ENCODE results near the gene CNTN6.

Gene CNTN6

DNA sequence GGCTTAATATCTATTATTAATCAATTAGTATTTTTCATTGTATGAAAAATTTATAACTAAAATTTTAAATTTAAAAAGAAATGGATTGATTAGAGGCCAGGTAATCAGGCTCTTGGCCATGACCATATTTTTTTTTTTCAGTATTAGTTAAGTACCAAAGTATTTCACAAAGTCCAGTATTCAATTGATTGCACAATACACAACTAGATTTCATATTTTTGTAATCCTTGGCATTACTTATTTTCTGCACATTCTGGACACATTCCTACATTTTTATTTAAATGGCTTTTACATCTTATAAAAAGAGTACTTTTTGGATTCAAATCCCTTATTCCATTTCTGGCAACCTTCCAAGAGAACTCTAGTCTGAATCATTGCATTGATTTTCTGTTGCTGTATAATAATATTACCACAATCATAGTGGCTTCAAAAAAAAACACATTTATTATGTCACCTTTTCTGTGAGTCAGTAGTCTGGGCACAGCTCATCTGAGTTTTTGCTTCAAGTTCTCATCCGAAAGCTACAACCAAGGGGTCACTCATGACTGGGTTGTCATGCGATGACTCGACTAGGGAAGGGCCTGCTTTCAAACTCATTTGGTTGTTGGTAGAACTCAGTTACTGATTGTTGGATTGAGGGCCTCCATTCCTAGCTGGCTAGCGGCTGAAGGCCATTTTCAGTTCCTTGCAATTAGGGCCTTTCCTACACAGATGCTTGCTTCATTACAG is 90.7 kb downstream of the CNTN6 start:
- no peak for DNase-seq

DNA sequence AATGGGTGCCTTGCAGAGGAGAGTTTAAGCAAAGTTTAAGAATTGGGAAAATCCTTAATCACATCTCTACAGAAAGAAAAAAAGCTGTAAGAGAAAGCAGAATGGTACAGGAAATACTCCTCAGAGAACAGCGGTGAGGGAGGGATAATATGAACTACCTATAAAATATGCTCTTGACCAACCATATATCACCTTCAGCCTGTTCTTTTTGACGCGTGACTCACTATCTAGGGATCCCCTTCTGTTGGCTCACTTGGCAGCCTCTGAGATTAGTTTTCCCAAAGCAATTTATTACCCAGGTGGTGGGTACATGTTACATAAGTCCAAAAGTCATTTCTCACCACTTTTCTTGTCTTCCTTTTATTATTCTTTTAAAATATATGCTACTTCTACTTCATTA is 97.7 kb downstream of the CNTN6 start:
- no peak for DNase-seq

DNA sequence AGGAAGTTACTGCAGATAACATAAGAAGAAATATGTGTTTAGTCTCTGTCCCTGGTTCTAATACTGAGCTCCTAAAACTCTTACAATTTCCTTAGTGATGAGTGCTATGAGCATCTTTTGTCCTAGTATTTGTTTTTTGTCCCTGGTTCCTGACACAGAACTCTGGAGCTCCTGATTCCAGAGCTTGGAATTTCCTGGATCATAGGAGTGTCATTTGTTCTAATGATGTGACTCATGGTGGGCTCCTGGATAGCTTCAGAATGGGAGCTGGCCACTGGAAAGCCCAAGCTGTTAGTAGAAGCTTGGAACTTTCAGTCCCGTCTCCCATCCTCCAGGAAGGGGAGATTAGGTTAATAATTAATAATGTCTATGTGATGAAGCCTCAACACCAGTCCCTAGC is 98.2 kb downstream of the CNTN6 start:
- no peak for DNase-seq

DNA sequence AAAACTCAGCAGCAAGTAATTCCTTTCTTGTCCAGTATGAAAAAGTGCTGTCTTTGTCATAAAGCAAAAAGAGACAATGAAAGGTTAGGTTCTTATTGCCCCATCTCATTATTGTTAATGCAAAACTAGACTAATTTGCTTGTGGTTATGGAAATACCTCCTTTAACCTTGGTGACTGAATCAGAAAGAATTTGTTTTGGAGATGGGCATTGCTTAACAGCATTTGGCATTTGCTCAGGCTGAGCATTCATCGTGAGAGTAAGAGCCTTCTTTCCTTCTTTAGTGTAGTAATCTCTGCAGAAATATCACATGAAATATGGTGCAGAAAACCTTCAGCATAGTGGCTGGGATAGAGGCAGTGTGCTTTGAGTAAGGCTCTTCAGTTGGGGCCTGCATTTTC is 103.1 kb downstream of the CNTN6 start:
- DNase-seq = no peak

DNA sequence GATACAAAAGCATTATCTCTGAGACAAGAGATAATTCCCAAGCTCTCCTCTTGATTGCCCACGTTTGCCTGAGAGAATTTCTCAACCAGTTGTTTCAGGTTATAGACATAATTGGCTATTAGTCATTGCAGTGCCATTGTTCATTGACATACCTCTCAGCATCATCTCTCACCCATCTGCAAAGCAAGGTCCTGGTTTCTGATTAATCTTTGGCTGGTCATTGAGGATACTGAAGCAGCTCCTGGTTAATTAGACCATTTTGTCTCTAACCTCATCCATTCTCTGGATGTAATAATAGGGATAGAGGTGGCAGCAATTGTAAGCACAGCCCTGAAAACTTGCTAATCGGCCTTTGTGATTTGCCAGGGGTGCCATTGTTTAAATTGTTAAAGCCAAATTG is 104.2 kb downstream of the CNTN6 start:
- no peak for DNase-seq

DNA sequence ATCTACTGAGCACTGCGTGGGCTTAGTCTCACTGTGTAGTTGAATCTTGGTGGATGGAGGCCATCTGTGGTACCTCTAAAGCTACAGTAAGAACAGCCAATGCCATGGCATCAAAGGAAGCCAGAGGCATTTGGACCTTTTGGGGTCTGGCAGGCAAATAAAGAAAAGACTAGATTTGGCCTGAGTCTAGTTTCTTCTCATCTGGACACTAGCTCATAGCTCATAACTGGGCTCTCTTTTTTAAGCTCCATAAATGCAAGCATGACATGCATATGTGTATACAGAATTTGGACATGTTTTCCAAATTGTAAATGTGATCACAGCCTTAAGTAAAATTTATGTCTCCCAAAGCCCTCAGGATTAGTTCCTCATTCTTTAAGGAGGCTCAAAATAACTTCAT is 107.5 kb downstream of the CNTN6 start:
- no peak for DNase-seq

DNA sequence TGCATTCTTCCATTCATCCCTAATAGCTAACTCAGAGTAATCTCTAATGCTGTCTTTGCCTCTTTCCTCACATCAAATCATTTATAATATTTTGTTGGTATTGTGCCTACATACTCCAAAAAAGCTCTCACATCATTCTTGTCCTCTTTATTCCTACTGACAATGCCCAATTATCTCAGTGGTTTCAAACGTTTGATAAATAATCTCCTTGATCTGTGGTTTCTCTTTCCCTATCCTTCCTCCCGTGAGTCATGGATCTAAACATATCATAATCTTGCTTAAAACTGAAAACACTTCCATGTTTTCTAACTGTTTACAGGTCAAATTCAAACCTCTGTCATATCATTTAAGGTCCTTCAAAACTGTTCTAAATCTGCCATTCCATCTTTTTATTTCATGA is 115.1 kb downstream of the CNTN6 start:
- no peak for DNase-seq

DNA sequence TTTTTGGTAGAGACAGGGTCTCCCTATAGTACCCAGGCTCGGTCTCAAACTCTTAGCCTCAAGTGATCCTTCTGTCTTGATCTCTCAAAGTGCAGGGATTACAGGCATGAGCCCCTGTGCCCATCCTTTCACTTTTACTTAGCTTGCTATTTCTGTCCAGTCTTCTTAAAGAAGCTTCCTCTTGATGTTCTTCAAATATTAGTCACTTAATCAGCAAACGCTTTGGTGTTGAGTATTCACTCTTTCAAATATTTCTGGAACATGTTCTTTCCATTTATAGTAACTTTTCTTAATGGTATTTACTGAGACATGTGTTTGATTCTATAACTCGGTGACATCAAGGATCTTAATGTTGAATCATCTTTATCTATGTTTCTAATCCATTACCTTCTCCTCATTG is 122.1 kb downstream of the CNTN6 start:
- no peak for DNase-seq

DNA sequence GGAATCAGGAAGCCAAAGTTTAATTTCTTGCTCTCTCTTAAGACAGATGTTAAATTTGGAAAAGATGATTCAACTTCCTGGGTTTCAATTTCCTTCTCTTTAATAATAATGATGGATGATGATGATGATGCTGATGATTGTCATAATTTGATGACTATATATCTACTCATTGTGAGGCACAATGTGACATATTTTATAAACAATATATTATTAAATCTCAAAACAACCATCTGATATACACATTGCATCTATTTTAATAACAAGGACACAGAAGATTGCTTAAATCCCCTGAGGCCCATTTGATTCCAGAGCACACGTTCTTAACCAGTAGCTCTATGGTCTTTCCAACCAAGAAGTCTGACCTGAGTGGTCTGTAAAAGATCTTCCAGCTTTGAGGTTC is 124.0 kb downstream of the CNTN6 start:
- no peak for DNase-seq

DNA sequence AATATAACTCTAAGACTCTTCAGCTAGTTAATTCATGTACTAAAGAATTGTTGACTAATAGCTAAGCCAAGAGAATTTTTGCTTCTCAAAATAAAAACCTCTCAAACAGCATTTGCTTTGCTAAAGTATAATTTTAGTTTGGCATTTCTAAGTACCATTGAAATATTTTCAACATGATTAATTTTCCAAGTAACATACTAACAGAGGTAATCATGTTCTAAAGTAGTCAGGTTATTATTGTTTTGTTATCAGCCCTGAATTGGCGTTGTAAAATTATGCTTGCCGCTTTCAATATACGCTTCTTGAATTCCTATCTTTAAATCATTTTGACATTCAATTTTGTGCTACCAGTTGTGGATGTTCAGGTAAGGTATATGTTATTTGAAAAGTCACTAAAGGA is 134.3 kb downstream of the CNTN6 start:
- DNase-seq = no peak

DNA sequence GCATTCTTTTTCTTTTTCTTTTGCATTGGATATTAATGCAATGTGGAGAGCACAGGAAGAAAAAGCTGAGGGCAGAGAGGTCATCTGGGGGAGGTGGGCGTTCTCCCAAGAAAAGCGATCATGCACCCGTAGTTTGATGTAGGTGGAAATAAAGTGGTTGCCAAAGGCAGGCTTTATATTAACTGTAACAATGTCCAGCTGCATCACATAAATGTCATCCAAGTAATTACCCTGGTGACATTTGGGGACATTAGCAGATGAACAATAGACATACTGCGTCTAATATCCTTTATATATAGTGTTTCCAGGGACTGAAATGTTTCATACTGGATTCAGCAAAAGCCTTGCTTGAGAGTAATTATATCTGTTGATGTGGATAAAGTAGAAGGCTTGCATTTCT is 135.5 kb downstream of the CNTN6 start:
- DNase-seq = no peak

DNA sequence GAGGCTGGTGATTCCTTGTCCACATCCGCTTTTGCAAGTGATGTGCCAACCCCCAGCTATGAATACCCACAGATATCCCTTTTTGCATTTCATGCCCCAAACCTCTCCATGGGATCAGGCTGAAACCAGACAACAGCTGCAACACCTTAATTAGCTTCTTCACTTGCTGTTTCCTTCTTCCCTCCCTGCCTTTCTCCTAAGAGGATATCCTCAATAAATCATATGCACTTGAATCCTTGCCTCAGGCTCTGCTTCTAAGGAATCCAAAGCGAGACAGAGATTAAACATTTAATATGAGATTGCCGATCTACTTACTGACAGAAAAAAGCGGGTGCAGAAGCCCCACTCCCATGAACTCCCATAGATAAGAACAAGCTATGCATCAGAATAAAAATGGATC is 138.1 kb downstream of the CNTN6 start:
- DNase-seq = no peak

DNA sequence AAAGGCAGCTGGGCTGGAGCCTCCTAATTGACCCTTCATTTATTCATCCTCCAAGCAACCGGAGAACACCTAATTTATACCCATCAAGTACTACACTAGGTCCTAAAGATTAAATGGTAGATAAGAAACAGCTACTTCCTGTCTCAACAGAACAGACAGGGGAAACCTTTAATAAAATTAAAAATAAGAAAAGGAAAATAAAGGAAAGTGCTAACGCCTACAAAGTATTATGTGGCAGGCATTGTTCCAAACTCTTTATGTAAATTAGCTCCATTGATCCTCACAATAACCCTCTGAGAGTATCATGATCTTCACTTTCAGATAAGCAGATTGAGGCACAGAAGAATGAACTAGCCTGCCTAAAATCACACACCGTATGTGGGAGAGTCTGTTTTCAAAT is 139.5 kb downstream of the CNTN6 start:
- no peak for DNase-seq

DNA sequence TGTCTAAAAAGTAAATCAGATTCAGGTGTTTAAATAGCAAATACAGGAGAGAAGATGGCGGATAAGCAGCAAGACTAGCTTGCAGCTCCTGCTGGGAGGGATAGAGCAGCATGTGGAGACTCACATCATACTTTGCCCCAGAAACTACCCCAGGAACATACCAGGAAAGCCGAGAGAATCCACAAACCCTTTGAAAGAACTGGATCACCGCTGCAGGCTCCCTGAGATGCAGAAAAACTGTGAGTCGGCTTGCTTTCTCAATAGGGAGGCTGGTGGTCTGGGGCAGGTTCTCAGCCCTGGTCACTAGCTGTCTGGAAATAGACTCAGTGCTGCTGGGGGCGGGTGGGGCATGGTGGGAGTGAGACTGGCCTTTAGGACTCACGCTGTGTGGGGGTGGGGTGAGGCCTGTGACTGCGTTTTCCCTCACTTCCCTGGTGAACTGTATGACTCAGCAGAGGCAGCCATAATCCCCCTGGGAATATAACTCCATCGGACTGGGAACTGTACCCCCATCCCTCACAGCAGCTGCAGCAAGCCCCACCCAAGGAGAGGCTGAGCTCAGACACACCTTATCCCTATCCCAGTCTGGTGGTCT is 142.8 kb downstream of the CNTN6 start:
- DNase-seq = no peak

DNA sequence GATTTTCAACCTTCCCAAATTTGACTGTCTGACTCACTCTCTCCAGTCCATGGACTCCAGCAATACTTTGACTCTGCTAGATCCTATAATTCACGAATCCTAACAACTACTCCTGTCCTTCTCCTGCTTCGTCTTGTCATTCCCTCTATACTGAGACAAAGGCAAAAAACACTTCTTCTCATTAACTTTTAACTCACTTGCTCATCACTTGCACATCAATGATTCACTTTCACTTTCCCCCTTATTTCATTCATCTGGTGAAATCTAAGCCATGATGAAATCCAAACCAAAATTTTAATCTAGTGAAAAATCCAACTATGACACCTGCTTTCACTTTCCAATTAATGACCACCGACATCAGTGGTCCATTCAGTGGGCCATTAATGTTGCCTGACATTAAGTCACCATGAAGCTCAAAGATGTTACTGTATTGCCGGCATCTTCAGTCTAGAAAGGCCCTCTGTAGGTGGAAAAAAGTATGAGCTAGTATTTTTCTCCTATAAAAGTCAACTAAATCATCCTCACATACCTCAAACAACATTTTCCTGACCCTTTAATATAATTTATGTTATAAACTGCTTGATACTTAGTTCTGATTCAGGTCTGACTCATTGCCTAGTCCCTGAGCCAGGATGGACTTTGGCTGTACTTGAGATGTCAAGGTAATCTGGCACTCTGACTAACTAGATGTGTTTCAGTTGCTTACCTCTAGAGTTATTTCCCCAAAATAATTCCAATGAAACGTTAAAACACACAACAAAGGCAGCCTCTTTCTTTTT is 158.6 kb downstream of the CNTN6 start:
- DNase-seq = no peak

DNA sequence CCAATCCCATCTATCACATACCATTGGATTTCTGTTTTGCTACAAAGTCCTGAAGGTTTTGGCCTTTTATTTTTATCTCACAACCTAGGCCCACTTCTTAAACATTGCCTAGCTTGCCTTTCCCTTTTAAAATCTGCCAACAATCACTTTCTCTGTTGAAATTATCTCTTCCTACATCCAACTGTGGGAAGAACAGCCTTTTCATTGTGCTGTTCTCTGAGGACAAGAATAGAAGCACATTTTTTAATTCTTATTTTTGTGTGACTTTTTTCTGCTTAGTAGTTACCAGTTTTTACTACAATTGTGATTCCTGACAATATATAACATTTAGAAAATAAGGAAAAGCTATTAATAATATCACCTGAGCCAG is 159.2 kb downstream of the CNTN6 start:
- no peak for DNase-seq

DNA sequence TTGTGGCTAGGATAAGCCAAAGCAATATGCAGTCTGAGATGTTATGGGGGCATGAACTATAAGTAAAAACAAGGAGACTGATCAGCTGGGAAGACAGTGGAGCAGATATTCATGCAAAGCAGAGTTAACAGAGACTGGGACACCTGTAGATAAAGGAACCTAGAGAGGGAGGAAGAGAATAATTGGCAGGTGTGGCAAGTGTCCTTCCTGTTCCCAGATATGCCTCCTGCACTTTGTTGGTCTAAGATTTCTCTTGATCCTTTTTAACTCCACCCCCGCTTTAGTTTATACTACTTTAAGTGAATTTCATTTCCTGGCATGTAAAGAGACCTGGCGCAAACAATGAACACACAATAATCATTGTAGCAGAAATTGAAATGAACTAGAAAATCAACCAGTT is 169.4 kb downstream of the CNTN6 start:
- DNase-seq = no peak

DNA sequence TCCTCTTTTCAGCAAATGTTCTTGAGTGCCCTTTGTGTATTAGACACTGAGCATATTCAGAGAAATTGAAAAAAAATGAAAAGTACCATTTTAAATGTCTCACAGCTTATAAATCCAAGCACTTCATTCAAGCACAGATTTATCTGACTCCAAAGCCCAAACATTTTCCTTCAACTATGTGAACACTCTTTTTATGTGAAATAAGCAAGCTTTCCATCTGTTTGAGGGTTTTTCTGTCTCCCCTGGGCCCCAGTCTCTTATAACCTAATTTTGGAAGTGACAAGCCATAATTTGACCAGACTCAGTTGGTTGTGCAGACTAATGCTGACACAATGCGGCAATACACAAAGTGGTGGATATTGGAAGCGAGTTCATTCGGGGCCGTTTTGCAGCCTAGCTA is 170.3 kb downstream of the CNTN6 start:
- no peak for DNase-seq

DNA sequence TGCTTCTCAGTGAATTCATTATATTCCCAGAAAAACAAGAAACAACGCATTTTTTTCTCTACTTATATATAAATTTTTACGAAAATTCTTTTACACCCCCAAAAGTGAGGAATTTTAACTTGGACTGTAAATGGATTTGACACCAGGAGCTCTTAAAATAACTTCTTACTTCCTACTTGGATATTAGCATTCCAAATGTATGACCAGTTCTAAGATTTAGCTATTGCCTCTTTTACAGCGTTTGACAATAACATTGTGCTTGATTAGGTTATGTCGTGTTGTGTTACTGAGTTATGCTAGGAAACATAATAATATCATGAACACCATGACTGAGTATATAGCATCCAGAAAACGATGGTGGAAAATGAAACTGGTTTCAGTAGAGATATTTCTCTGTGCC is 177.0 kb downstream of the CNTN6 start:
- no peak for DNase-seq

DNA sequence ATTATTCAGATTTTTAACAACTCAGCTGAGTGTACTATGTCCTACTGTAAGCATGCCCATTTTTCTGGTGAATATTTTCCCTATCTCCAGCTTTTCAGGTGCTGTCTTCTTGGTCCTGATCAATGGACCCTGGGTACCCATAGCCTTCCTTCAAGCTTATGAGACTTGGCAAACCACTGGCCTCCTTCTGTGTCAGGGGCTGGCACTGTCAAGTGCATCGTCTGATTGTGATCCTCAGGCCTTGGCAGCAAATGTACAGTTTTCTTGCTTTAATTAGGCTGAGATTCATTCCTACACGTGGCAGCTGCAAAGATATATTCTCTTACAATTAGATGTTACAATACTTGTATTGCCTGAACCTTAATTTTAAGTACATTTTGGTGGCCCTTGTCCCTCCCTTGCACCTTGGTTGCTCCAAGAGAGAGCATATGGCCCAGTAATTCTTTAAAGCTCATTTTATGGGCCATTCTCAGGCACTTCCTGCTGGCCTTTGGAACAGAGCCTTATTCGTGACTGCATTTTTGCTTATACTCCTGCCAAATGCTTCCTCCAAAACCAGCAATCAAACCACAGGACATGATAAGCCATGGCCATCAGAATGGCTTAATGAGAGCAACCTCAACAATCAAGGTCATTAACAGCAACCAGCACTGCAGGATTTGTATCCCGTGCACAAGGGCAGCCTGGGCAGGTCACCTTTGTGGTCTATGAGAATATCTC is 179.9 kb downstream of the CNTN6 start:
- no peak for DNase-seq

DNA sequence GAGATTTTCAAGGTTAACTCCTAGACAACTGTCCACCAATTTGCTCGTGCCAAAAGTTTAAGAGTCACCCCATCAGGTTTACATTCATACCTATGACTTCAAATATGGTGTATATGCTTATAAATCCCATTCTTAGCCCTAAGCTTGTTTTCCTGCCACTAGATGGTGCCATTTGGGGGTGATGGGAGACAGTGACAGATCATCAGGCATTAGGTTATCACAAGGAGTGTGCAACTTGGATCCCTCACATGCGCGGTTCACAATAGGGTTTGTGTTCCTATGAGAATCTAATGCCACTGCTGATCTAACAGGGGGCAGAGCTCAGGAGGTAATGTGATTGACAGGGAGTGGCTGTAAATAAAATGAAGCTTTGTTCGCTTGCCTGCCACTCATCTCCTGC is 182.7 kb downstream of the CNTN6 start:
- peak; percentile 9 for DNase-seq

DNA sequence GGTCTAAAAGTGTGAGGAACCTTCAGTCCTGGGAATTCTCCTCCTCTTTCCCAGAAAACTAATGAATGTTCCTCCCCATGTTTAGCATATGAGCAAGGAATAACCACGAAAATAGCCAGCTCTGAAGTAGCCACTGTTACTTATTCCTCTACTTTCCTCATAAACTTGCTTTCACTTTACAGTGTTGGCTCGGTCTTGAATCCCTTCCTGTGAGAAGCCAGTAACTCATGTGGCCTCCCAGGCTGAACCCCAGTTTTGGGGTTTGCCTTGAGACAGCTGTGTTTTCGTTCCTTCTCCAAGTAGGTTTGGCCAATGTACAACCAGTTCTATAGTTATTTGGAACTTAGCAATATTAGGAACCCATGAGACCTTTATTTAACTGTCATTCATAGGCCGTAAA is 195.0 kb downstream of the CNTN6 start:
- no peak for DNase-seq

DNA sequence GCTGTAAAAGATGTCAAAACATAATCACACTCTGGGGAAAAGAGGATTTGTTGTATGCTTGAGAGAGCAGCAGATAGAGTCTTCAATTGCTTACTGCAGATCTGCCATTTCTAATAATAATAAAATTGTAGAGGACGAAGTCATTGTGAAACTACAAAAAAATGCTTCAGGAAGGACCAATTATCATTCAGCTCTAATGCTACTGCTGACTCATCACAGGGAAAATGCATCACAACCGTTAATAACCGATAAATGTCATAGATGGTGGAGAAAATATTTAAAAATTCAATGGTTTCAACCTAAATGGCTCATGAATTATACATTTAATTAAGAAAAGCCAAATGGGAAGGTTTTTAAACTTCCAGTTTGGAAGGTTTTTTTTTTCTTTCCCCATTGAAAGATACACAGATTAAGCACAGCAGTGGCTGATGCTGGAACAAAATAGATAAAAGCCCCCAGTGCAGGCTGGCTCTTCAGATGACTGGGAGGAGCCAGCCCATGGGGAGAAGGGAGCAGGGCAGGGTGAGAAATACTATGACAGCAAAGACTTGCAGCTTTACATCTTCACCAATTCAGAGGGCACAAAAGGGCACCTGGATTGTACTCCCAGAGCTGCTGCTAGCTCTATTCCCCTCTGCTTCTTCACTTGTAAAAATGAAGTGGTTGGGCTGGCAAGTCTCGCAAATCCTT is 196.1 kb downstream of the CNTN6 start:
- DNase-seq = no peak

Measured in activated CD4-positive, alpha-beta T cell treated with anti-CD3 and anti-CD28 coated beads, Interleukin-10, Interleukin-2, amounts not matched to agents 100 ng/mL and 50 ng/mL, durations not matched to agents 16 hours and 8 hours (primary cell).